ENCODE results near the gene UBE2Q1. TPM values are rescaled to one million over a fixed set of nuclear protein-coding genes. Genes with fewer than 3 reads are reported as not detected.

The UBE2Q1 gene
- polyA plus RNA-seq (ENCODE audit: insufficient read length) = 103 TPM
- long read RNA-seq, donor 1, transcript UBE2Q1-201 (13 exons, 3,210 nt) = major isoform, 15 of 32 reads
- long read RNA-seq, donor 1, partial matches to known transcripts = 17 of 32 reads
- long read RNA-seq, donor 1, other reads (novel, unspliced or antisense) = 0 of 32 reads
- long read RNA-seq, donor 2, transcript UBE2Q1-201 (13 exons, 3,210 nt) = major isoform, 15 of 28 reads
- long read RNA-seq, donor 2, partial matches to known transcripts = 13 of 28 reads
- long read RNA-seq, donor 2, other reads (novel, unspliced or antisense) = 0 of 28 reads
- long read RNA-seq, donor 3, transcript UBE2Q1-201 (13 exons, 3,210 nt) = major isoform, 14 of 26 reads
- long read RNA-seq, donor 3, partial matches to known transcripts = 12 of 26 reads
- long read RNA-seq, donor 3, other reads (novel, unspliced or antisense) = 0 of 26 reads
- long read RNA-seq, donor 4 = 0 reads
- long read RNA-seq, donor 5, transcript UBE2Q1-201 (13 exons, 3,210 nt) = major isoform, 49 of 49 reads
- long read RNA-seq, donor 5, partial matches to known transcripts = 0 of 49 reads
- long read RNA-seq, donor 5, other reads (novel, unspliced or antisense) = 0 of 49 reads
- long read RNA-seq, donor 6, transcript UBE2Q1-201 (13 exons, 3,210 nt) = major isoform, 18 of 45 reads
- long read RNA-seq, donor 6, partial matches to known transcripts = 27 of 45 reads
- long read RNA-seq, donor 6, other reads (novel, unspliced or antisense) = 0 of 45 reads
- long read RNA-seq, donor 7, transcript UBE2Q1-201 (13 exons, 3,210 nt) = major isoform, 29 of 54 reads
- long read RNA-seq, donor 7, partial matches to known transcripts = 24 of 54 reads
- long read RNA-seq, donor 7, other reads (novel, unspliced or antisense) = 0 of 54 reads
- long read RNA-seq, donor 8, transcript UBE2Q1-201 (13 exons, 3,210 nt) = major isoform, 8 of 8 reads
- long read RNA-seq, donor 8, partial matches to known transcripts = 0 of 8 reads
- long read RNA-seq, donor 8, other reads (novel, unspliced or antisense) = 0 of 8 reads

- DNase-seq = no peak
Measured at GRCh38 chr1:154557939-154558719, at the start of gene UBE2Q1. TSS of gene UBE2Q1 (minus strand) at chr1:154558662. CDS start at chr1:154558553, 109 bp downstream.

- DNase-seq = peak; percentile 93
Measured at GRCh38 chr1:154607609-154608396, 49.3 kb upstream of the UBE2Q1 start, which contains the start of gene ADAR. TSS of gene ADAR (minus strand) at chr1:154608186. CDS start at chr1:154608006, 180 bp downstream.

GRCh38 chr1:154607106-154607608, 48.7 kb upstream of the UBE2Q1 start:
- DNase-seq = no peak

GRCh38 chr1:154605534-154605933, 47.1 kb upstream of the UBE2Q1 start:
- DNase-seq = no peak

- no peak for DNase-seq
Measured at GRCh38 chr1:154603317-154603716, 44.9 kb upstream of the UBE2Q1 start.

- no peak for DNase-seq
Measured at GRCh38 chr1:154599658-154600057, 41.2 kb upstream of the UBE2Q1 start.

GRCh38 chr1:154598871-154599635, 40.6 kb upstream of the UBE2Q1 start:
- DNase-seq = no peak

- no peak for DNase-seq
Measured at GRCh38 chr1:154595621-154596020, 37.2 kb upstream of the UBE2Q1 start.

GRCh38 chr1:154594811-154595210, 36.3 kb upstream of the UBE2Q1 start:
- DNase-seq = no peak

GRCh38 chr1:154593390-154593789, 34.9 kb upstream of the UBE2Q1 start:
- DNase-seq = no peak

- DNase-seq = no peak
Measured at GRCh38 chr1:154591206-154591605, 32.7 kb upstream of the UBE2Q1 start.

GRCh38 chr1:154590756-154591155, 32.3 kb upstream of the UBE2Q1 start:
- no peak for DNase-seq

GRCh38 chr1:154589780-154590179, 31.3 kb upstream of the UBE2Q1 start:
- DNase-seq = no peak

- no peak for DNase-seq
Measured at GRCh38 chr1:154586641-154587040, 28.2 kb upstream of the UBE2Q1 start.

- no peak for DNase-seq
Measured at GRCh38 chr1:154586231-154586630, 27.8 kb upstream of the UBE2Q1 start.

GRCh38 chr1:154584267-154584994, 26.0 kb upstream of the UBE2Q1 start:
- no peak for DNase-seq

GRCh38 chr1:154583773-154584172, 25.3 kb upstream of the UBE2Q1 start:
- DNase-seq = no peak

GRCh38 chr1:154582885-154583284, 24.4 kb upstream of the UBE2Q1 start:
- no peak for DNase-seq

GRCh38 chr1:154581766-154582165, 23.3 kb upstream of the UBE2Q1 start:
- DNase-seq = no peak

All from left kidney (tissue), 8 donors.